ENCODE data around the gene LIMK2.

Gene LIMK2

DNA sequence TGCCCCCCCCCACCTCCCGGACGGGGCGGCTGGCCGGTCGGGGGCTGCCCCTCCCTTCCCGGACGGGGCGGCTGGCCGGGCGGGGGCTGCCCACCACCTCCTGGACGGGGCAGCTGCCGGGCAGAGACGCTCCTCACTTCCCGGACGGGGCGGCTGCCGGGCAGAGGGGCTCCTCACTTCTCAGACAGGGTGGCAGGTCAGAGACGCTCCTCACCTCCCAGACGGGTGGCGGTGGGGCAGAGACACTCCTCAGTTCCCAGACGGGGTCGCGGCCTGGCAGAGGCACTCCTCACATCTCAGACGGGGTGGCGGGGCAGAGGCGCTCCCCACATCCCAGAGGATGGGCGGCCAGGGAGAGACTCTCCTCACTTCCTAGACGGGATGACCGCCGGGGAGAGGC, 28.1 kb upstream of the LIMK2 start:
- no peaks in the 10 kb centered on the region for H3K9me3 ChIP-seq (ENCODE audit: insufficient read depth, low read length)
- TF ChIP-seq EZH2phosphoT487 (IDR thresholded peaks at IDR 0.05; ENCODE audit: low read depth), result no peak
- TF ChIP-seq, protein P1, sequence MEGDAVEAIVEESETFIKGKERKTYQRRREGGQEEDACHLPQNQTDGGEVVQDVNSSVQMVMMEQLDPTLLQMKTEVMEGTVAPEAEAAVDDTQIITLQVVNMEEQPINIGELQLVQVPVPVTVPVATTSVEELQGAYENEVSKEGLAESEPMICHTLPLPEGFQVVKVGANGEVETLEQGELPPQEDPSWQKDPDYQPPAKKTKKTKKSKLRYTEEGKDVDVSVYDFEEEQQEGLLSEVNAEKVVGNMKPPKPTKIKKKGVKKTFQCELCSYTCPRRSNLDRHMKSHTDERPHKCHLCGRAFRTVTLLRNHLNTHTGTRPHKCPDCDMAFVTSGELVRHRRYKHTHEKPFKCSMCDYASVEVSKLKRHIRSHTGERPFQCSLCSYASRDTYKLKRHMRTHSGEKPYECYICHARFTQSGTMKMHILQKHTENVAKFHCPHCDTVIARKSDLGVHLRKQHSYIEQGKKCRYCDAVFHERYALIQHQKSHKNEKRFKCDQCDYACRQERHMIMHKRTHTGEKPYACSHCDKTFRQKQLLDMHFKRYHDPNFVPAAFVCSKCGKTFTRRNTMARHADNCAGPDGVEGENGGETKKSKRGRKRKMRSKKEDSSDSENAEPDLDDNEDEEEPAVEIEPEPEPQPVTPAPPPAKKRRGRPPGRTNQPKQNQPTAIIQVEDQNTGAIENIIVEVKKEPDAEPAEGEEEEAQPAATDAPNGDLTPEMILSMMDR (IDR thresholded peaks at IDR 0.05; ENCODE audit: low read depth, low read length), result no peak
- no peaks in the 10 kb centered on the region for H3K27me3 ChIP-seq (ENCODE audit: low read depth, low read length)
- peaks cover 8% of the 10 kb centered on the region for H3K79me2 ChIP-seq (ENCODE audit: low read length)
- no peak overlapping the region for H3K27ac ChIP-seq (ENCODE audit: low read length)
- H3K4me3 ChIP-seq (ENCODE audit: low read length), result no peak overlapping the region
- peaks cover 5% of the 10 kb centered on the region; the same call in 1 of the 2 replicates for H4K20me1 ChIP-seq (ENCODE audit: insufficient read depth, low read length)
- H2AFZ ChIP-seq (ENCODE audit: low read depth, low read length), result no peak overlapping the region
- H3K4me2 ChIP-seq (ENCODE audit: low read length), result no peak overlapping the region
- H3K36me3 ChIP-seq (replicated peaks; ENCODE audit: low read depth, low read length), result peaks cover 23% of the 10 kb centered on the region
- H3K9ac ChIP-seq (ENCODE audit: low read length), result no peak overlapping the region
- no peaks in the 10 kb centered on the region for H3K4me1 ChIP-seq (ENCODE audit: low read length)

DNA sequence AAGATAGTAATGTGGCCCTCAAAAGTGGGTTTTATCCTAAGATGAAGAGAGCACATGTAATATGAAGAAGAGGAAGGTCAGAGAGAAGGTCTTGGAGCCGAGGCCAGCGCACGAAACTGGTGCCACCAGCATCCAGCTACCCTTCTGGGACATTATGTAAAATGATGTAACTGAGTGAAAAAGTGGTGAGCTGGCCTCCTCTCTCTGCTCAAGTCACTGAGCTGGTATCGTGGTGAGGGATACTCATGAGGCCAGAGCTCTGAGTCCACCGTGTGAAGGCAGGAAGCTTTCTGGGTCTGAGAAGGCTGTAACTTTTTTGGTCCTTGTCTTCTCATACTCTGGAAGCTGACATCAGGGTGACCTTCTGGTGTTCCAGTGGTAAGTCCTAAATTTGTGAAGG, 27.0 kb upstream of the LIMK2 start:
- peaks cover 18% of the 10 kb centered on the region for H3K36me3 ChIP-seq (replicated peaks; ENCODE audit: low read depth, low read length)
- H3K27ac ChIP-seq (ENCODE audit: low read length), result no peak overlapping the region
- H2AFZ ChIP-seq (ENCODE audit: low read depth, low read length), result no peak overlapping the region
- no peak overlapping the region for H3K9ac ChIP-seq (ENCODE audit: low read length)
- H3K27me3 ChIP-seq (ENCODE audit: low read depth, low read length), result no peaks in the 10 kb centered on the region
- TF ChIP-seq EZH2phosphoT487 (IDR thresholded peaks at IDR 0.05; ENCODE audit: low read depth), result no peak
- TF ChIP-seq, protein P1 (IDR thresholded peaks at IDR 0.05; ENCODE audit: low read depth, low read length), result no peak
- H3K9me3 ChIP-seq (ENCODE audit: insufficient read depth, low read length), result no peaks in the 10 kb centered on the region
- no peak overlapping the region for H3K4me3 ChIP-seq (ENCODE audit: low read length)
- H3K79me2 ChIP-seq (ENCODE audit: low read length), result no peaks in the 10 kb centered on the region
- H3K4me2 ChIP-seq (ENCODE audit: low read length), result no peak overlapping the region
- H4K20me1 ChIP-seq (ENCODE audit: insufficient read depth, low read length), result no peaks in the 10 kb centered on the region
- no peaks in the 10 kb centered on the region for H3K4me1 ChIP-seq (ENCODE audit: low read length)

DNA sequence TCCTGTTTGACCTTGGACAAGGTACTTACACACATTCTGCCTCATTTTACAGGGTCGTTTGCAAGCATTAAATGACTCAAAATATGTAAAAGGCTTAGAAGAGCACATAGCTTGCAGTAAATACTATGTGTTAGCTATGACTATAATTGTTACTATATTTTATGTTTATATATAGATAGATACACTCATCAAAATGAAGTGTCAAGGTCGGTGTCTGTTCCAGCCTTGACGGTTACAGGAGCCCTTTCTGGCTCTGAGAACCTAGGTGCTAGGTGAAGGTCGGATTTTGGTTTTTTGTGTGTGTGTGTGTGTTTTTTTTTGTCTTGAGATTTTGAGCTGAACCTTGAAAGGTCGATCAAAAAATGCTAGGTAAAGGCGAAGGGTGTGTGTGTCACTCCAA, 24.5 kb upstream of the LIMK2 start:
- H3K36me3 ChIP-seq (replicated peaks; ENCODE audit: low read depth, low read length), result peaks cover 13% of the 10 kb centered on the region
- no peaks in the 10 kb centered on the region for H4K20me1 ChIP-seq (ENCODE audit: insufficient read depth, low read length)
- no peak overlapping the region for H3K27ac ChIP-seq (ENCODE audit: low read length)
- H3K27me3 ChIP-seq (ENCODE audit: low read depth, low read length), result no peaks in the 10 kb centered on the region
- H3K9ac ChIP-seq (ENCODE audit: low read length), result no peak overlapping the region
- TF ChIP-seq, protein P1 (IDR thresholded peaks at IDR 0.05; ENCODE audit: low read depth, low read length), result no peak
- no peak for TF ChIP-seq EZH2phosphoT487 (IDR thresholded peaks at IDR 0.05; ENCODE audit: low read depth)
- no peaks in the 10 kb centered on the region for H3K9me3 ChIP-seq (ENCODE audit: insufficient read depth, low read length)
- no peak overlapping the region for H3K4me2 ChIP-seq (ENCODE audit: low read length)
- H3K4me3 ChIP-seq (ENCODE audit: low read length), result no peak overlapping the region
- no peaks in the 10 kb centered on the region for H3K4me1 ChIP-seq (ENCODE audit: low read length)
- H3K79me2 ChIP-seq (ENCODE audit: low read length), result no peaks in the 10 kb centered on the region
- no peak overlapping the region for H2AFZ ChIP-seq (ENCODE audit: low read depth, low read length)

- no peaks in the 10 kb centered on the region for H3K79me2 ChIP-seq (ENCODE audit: low read length)
- no peaks in the 10 kb centered on the region for H3K4me1 ChIP-seq (ENCODE audit: low read length)
- H3K27me3 ChIP-seq (ENCODE audit: low read depth, low read length), result no peaks in the 10 kb centered on the region
- peaks cover 16% of the 10 kb centered on the region for H3K36me3 ChIP-seq (replicated peaks; ENCODE audit: low read depth, low read length)
- no peak overlapping the region for H3K9ac ChIP-seq (ENCODE audit: low read length)
- no peak overlapping the region for H3K4me2 ChIP-seq (ENCODE audit: low read length)
- H3K27ac ChIP-seq (ENCODE audit: low read length), result no peak overlapping the region
- H3K9me3 ChIP-seq (ENCODE audit: insufficient read depth, low read length), result no peaks in the 10 kb centered on the region
- no peaks in the 10 kb centered on the region for H4K20me1 ChIP-seq (ENCODE audit: insufficient read depth, low read length)
- H3K4me3 ChIP-seq (ENCODE audit: low read length), result no peak overlapping the region
- H2AFZ ChIP-seq (ENCODE audit: low read depth, low read length), result no peak overlapping the region
- TF ChIP-seq EZH2phosphoT487 (IDR thresholded peaks at IDR 0.05; ENCODE audit: low read depth), result no peak
- TF ChIP-seq, protein P1 (IDR thresholded peaks at IDR 0.05; ENCODE audit: low read depth, low read length), result no peak
Observed at GRCh38 chr22:31192513-31192912, 19.6 kb upstream of the LIMK2 start.
